Measurements from ENCODE around the gene PEX11B.
"Not testable (repeated sequence)": the region's sequence is repeated elsewhere in the genome, so short reads cannot be mapped to it uniquely, and the experiment has no call there.

Gene PEX11B

DNA sequence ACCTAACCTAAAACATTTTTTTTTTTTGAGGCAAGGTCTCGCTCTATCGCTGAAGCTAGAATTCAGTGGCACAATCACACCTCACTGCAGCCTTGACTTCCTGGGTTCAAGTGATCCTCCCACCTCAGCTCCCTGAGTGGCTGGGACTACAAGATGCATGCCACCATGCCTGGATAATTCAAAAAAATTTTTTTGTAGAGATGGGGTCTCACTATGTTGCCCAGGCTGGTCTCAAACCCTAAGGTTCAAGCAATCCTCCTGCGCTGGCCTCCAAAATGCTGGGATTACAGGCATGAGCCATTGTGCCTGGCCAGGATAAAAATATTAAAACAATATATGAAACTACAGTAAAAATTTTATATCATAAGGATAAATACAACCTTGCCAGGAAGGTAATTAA lies 34.4 kb upstream of the PEX11B start:
- no peak for DNase-seq (ENCODE audit: low spot score)

GRCh38 chr1:145951526-145951925 lies 33.0 kb upstream of the PEX11B start:
- DNase-seq (ENCODE audit: low spot score), result no peak

DNA sequence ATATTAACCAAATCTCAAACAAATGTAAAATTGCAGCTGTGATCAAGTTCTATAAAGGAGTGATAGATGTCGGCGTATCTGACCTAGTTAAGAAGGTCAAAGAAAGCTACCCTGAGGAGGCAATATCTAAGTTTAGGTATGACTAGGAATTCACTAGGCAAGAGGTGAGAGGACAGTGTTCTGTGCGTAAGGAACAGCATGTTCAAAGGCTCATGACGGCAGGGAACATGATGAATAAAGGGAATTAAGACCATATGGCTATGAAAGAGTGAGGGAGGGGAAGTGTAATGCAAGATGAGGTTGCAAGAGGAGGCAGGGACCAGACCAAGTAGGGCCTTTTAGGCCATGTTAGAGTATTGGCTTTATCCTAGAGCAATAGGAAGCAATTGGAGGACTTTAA lies 30.7 kb upstream of the PEX11B start:
- DNase-seq (ENCODE audit: low spot score), result no peak

DNA sequence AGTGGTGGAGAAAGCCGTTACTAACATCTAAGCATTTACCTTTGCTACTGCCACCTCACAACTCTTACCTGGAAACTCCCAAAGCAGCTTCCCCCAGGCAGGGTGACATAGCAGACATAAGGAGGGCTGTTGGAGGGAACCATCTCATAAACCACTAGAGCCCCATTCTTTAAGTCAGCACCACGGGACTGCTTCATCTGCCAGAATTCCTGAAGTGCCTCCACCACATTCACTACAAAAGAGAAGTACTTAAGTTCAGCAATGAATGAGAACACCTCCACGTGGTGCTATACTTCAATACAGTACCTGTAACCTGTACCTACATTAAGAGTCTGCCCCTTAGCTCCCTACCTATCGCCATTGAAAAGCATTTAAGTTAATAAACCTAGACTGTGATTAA lies 29.0 kb upstream of the PEX11B start:
- DNase-seq (ENCODE audit: low spot score), result no peak

GRCh38 chr1:145946477-145946986 lies 28.0 kb upstream of the PEX11B start:
- no peak for DNase-seq (ENCODE audit: low spot score)

GRCh38 chr1:145944532-145944931 lies 26.0 kb upstream of the PEX11B start:
- DNase-seq (ENCODE audit: low spot score), result no peak

DNA sequence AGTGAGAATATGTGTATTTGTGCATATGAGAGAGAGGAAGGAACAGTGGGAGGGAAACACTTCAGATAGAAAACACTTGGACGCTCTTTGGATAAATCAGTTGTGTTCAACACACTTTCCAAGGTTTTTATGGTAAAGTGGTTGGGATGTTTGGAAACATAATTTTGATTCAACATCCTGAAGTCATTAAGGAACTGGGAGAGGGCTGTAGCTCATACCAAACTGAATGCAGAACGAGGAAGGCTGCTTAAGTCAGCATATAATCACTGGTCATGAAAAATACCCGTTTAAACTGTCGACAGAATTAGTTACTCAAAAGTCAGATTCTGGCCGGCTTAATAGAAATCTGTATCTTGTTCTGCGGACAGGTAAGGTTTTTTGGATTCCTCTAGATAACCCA lies 24.4 kb upstream of the PEX11B start:
- DNase-seq (ENCODE audit: low spot score), result no peak

DNA sequence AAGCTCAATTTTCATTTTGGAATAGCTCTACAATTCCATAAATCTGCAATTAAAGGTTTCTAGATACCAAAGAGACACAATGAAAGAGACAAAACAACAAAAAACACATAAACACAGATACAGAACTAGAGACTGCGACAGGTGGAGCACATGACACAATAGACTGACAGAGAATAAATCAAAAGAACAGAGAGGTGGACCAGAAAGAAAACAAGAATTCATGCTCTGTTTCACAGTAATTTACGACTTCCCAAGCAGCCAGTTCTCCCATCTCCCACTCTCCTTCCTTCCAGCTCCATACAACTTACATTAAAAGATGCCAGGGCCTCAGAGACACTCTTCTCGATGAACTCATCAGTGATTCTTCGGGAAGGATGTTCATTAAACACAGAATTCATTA lies 23.9 kb upstream of the PEX11B start:
- DNase-seq (ENCODE audit: low spot score), result no peak

- no peak for DNase-seq (ENCODE audit: low spot score)
Measured at GRCh38 chr1:145937436-145937835, 18.9 kb upstream of the PEX11B start.

GRCh38 chr1:145936247-145936646 lies 17.7 kb upstream of the PEX11B start:
- DNase-seq (ENCODE audit: low spot score), result no peak

GRCh38 chr1:145935708-145936107 lies 17.2 kb upstream of the PEX11B start:
- no peak for DNase-seq (ENCODE audit: low spot score)

- not testable (repeated sequence) for DNase-seq (ENCODE audit: low spot score)
Measured at GRCh38 chr1:145932522-145933009, 14.0 kb upstream of the PEX11B start.

DNA sequence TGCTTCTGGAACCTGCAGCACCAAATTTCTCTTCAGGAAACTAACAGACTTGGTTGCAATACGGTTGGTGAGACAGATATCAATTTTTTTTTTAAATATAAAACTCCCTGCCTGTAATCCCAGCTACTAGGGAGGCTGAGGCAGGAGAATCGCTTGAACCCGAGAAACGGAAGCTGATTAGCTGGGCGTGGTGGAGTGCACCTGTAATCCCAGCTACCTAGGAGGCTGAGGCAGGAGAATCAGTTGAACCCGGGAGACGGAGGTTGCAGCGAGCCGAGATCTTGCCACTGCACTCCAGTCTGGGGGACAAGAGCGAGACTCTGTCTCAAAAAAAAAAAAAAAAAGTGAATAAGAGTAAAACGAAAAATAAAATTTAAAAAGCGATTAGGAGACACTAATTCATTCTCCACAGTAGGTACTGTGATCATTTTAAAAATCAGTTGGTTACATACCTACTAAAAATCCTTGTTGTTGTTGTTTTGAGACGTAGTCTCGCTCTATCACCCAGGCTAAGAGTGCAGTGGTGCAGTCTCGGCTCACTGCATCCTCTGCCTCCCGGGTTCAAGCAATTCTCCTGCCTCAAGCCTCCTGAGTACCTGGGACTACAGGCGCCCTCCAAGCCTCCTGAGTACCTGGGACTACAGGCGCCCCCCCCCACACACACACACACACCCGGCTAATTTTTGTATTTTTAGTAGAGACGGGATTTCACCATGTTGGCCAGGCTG lies 9.6 kb upstream of the PEX11B start:
- no peak for DNase-seq (ENCODE audit: low spot score)

DNA sequence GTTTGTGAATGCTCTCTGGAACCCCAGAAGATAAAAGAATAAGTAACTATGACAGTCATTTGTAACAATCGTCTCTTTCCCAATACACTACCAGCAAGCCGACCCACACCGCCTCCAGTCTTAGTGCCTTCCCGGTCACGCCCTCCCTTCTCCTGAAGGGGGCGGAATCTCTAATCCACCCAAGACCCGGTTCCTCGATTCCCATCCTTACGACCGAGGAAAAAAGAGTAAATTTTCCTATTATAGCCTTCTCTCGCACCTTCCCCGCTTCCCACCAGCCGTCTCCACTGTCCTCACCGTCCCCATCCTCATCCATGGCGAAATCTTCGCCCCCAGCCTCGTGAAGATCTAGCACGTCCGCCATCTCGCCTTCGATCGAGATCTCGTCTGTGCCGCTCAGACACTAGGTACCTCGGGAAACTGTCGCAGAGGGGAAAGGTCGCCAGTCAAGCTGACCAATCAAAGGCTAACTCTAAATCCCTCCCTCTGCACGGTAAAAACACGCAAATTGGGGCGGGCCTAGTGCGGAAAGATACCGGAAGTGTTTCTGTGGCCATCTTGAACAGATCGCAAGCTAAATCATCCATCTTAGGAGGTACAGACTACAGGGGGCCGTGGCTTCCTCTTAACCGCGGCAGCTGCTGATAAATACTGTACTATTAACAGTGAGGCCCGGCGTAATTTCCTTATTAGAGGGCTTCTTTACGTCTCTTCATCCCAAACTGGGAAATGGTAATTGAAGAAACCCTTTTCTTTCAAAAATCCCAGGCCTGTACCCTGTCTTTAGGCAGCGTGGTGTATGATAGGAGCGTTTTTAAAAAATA lies 8.8 kb upstream of the PEX11B start, which contains the start of gene RBM8A:
Gene RBM8A (minus strand): TSS at position 422 of the 824 bp plus-strand sequence. CDS start 58 bp downstream, at position 364.
- peak; percentile 95 for DNase-seq (ENCODE audit: low spot score)

GRCh38 chr1:145926686-145927062 lies 8.2 kb upstream of the PEX11B start:
- DNase-seq (ENCODE audit: low spot score), result no peak

DNA sequence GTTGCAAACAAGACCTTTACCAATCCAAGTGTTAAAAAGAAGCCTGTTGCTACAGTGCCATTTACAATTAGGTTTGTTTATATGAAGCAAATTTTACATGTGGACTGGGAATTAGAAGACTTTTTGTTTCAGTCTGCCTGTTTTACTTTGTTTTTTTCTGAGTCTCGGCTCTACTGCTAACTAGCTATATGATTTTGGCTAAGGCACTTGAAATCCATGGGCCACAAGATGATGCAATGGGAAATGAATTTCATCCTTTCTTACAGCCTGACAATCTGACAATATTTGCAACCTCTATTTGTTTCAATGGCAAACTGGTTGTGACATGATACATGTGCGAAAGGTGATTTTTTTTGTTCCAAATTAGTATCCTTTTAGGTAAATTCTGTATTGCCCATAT lies 3.7 kb upstream of the PEX11B start:
- DNase-seq (ENCODE audit: low spot score), result no peak

GRCh38 chr1:145920297-145920696 lies 1.8 kb upstream of the PEX11B start:
- DNase-seq (ENCODE audit: low spot score), result not testable (repeated sequence)

- no peak for DNase-seq (ENCODE audit: low spot score)
Measured at GRCh38 chr1:145918992-145919939, 749 bp upstream of the PEX11B start.

GRCh38 chr1:145917595-145917994 lies 922 bp downstream of the PEX11B start:
- no peak for DNase-seq (ENCODE audit: low spot score)

DNA sequence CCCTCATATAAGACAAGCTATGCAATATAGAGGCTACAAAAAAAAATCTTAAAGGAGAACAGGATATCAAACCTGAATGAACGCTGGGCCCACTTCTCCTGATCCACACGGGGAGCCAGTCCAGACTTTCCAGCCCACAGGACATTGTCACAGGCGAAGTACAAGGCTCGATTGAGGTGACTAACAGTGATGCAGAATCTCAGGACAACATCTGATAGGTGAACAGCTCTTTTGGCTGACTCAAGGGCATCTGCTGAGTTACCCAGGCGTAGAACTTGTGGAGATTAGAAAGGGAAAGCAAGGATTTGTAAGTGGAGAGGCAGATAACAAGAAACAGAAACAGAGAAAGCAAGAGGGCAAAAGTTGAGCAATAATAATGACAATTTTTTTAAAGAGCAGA lies 1.8 kb downstream of the PEX11B start:
- DNase-seq (ENCODE audit: low spot score), result no peak

DNA sequence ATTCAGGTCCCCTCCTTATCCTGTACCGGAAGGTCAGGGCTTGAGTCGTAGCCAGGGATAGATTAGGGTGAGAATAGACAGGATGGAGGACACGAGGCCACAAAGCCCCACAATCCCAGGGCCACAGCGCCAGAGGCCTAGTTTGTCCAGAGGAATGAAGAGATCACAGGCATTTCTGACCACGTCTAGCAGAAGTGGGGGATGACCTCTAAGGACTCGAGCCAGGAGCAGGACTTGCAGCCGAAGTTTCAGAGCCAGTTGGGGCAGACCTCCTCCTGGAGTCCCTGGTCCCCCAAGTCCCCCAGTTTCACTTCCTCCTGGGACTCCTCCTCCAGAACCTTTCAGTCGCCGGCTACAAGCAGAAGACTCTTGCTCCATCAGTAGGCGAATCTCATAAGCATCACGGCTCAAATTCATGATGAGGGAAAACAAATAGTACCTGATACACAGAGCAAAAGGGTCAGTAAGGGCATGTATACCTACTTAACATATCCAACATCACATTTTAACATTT lies 6.3 kb downstream of the PEX11B start:
- no peak for DNase-seq (ENCODE audit: low spot score)

GRCh38 chr1:145908653-145909052 lies 9.9 kb downstream of the PEX11B start:
- no peak for DNase-seq (ENCODE audit: low spot score)

All from left forelimb (tissue), 1 donor.